DND-41 (cell line): ENCODE measurements around the gene RNF215.

Source experiments
- EZH2 ChIP-seq: IDR thresholded peaks from 3 replicates; pipeline ENCODE4 v1.6.1; 2012; ENCODE audit warnings: borderline replicate concordance, low read depth, mild to moderate bottlenecking, moderate library complexity, low read length, inconsistent platforms; ENCODE audit not compliant: severe bottlenecking
- TF ChIP-seq, protein P1 (sequence below): IDR thresholded peaks from 2 replicates; pipeline ENCODE4 v1.5.1; 2012; ENCODE audit warnings: borderline replicate concordance, low read length, moderate library complexity, mild to moderate bottlenecking; ENCODE audit not compliant: poor library complexity, severe bottlenecking; ENCODE audit errors: extremely low read depth

DNA sequence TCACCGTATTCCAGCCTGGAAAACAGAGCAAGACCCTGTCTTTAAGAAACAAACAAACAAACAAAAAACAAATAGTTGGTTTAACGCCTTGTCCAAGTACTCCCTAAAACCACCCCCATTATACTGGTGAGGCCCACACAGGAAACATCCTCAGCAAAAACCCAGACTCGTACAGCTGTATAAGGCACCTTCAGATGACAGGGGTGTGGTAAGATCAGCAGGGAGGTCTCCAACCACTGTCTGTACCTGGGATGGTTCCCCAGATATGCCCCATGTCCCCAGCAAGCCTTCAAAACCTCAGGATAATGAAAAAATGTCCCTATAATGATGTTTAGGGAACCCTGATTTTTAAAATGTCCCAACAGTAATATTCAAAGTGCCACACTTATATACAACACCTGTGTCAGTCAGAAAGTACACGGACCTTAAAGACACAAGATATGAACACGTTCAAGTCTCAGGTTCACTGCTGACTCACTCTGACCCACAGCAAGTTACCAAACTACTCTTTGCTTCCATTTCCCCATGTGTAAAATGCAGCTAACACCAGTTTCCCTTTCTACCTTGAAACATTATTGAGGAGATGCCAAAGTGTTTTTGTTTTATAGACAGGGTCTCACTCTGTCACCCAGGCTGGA is 39.8 kb downstream of the RNF215 start:
- TF ChIP-seq, protein P1, sequence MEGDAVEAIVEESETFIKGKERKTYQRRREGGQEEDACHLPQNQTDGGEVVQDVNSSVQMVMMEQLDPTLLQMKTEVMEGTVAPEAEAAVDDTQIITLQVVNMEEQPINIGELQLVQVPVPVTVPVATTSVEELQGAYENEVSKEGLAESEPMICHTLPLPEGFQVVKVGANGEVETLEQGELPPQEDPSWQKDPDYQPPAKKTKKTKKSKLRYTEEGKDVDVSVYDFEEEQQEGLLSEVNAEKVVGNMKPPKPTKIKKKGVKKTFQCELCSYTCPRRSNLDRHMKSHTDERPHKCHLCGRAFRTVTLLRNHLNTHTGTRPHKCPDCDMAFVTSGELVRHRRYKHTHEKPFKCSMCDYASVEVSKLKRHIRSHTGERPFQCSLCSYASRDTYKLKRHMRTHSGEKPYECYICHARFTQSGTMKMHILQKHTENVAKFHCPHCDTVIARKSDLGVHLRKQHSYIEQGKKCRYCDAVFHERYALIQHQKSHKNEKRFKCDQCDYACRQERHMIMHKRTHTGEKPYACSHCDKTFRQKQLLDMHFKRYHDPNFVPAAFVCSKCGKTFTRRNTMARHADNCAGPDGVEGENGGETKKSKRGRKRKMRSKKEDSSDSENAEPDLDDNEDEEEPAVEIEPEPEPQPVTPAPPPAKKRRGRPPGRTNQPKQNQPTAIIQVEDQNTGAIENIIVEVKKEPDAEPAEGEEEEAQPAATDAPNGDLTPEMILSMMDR: no peak
- no peak for TF ChIP-seq EZH2
